ENCODE data around the gene ASAP2.

DNA sequence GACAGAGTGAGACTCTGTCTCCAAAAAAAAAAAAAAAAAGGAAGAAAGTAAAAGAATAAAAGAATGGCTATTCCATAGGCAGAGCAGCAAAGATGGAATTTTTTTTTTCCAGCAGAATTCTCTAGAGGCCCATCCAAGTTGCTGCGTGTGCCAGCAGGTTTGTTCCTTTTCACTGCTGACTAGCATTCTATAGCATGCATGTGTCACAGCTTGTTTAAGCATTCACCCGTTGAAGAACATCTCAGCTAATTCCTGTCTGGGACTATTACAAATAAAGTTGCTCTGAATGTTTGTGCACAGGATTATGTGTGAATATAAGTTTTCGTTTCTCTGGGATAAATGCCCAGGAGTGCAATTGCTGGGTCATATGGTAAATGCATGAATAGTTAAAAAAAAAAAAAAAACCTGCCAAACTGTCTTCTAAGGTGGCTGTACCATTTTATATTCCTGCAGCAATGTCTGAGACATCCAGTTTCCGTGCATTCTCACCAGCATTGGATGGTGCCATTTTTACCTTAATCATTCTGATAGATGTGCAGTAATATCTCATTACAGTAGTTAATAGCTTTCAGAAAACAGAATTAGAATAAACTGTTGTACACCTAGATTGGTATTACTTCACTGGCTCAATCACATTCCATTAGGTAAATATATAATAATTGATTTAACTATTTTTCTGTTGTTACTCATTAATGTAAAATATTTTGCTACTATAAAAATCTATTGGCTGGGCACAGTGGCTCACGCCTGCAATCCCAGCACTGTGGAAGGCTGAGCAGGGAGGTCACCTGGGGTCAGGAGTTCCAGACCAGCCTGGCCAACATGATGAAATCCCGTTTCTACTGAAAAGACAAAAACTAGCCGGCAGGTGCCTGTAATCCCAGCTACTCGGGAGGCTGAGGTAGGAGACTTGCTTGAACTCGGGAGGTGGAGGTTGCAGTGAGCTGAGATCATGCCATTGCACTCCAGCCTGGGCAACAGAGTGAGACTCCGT lies 47.5 kb upstream of the ASAP2 start:
- no peak for TF ChIP-seq POLR2AphosphoS5 (IDR thresholded peaks at IDR 0.05; ENCODE audit: low read depth, low read length)
- TF ChIP-seq TAF1 (IDR thresholded peaks at IDR 0.05; ENCODE audit: borderline replicate concordance, low read depth, low read length) = no peak
